ES-I3 (cell line): ENCODE results near the gene TGM5.
"Not testable (repeated sequence)": the region's sequence is repeated elsewhere in the genome, so short reads cannot be mapped to it uniquely, and the experiment has no call there.

Experiments used
- H3K36me3 ChIP-seq: 2 replicates; pipeline ENCODE4 v1.6.1; 2013; ENCODE audit warnings: mild to moderate bottlenecking, low read length, control low read depth, moderate library complexity; ENCODE audit not compliant: insufficient read depth
- H3K4me1 ChIP-seq: 2 replicates; pipeline ENCODE4 v1.6.1; 2013; ENCODE audit warnings: mild to moderate bottlenecking, control low read depth, low read length; ENCODE audit not compliant: insufficient read depth
- H3K9ac ChIP-seq: 2 replicates; pipeline ENCODE4 v1.6.1; 2013; ENCODE audit warnings: low read depth, mild to moderate bottlenecking, low read length, moderate library complexity
- H3K9me3 ChIP-seq: 2 replicates; pipeline ENCODE4 v1.6.1; 2013; ENCODE audit warnings: mild to moderate bottlenecking, low read length, moderate library complexity; ENCODE audit not compliant: control insufficient read depth, insufficient read depth

Gene TGM5

GRCh38 chr15:43281926-43282602, 15.3 kb upstream of the TGM5 start:
- H3K9ac ChIP-seq, result no peak overlapping the region
- H3K4me1 ChIP-seq, result no peaks in the 10 kb centered on the region
- no peaks in the 10 kb centered on the region for H3K36me3 ChIP-seq
- H3K9me3 ChIP-seq, result no peaks in the 10 kb centered on the region

GRCh38 chr15:43280996-43281395, 14.3 kb upstream of the TGM5 start:
- H3K4me1 ChIP-seq, result no peaks in the 10 kb centered on the region
- H3K9ac ChIP-seq, result no peak overlapping the region
- no peaks in the 10 kb centered on the region for H3K36me3 ChIP-seq
- H3K9me3 ChIP-seq, result no peaks in the 10 kb centered on the region

- Histone ChIP-seq H3K4me1 (no peaks in the 10 kb centered on the region), H3K9ac (no peak overlapping the region), H3K9me3 (no peaks in the 10 kb centered on the region), H3K36me3 (no peaks in the 10 kb centered on the region)
Measured at GRCh38 chr15:43279496-43279895, 12.8 kb upstream of the TGM5 start.

- Histone ChIP-seq H3K9me3 (no peaks in the 10 kb centered on the region), H3K9ac (no peak overlapping the region), H3K4me1 (no peaks in the 10 kb centered on the region)
Measured at GRCh38 chr15:43278869-43279268, 12.1 kb upstream of the TGM5 start.

GRCh38 chr15:43277901-43278300, 11.2 kb upstream of the TGM5 start:
- no peaks in the 10 kb centered on the region for H3K9me3 ChIP-seq
- no peak overlapping the region for H3K9ac ChIP-seq
- H3K4me1 ChIP-seq, result no peaks in the 10 kb centered on the region
- no peaks in the 10 kb centered on the region for H3K36me3 ChIP-seq

More at GRCh38 chr15:43278869-43279268, 12.1 kb upstream of the TGM5 start:
- H3K36me3 ChIP-seq, result no peaks in the 10 kb centered on the region

- no peaks in the 10 kb centered on the region for H3K9me3 ChIP-seq
- H3K9ac ChIP-seq, result no peak overlapping the region
- no peaks in the 10 kb centered on the region for H3K36me3 ChIP-seq
- H3K4me1 ChIP-seq, result no peaks in the 10 kb centered on the region
Measured at GRCh38 chr15:43277231-43277823, 10.6 kb upstream of the TGM5 start.

GRCh38 chr15:43276563-43277200, 10.0 kb upstream of the TGM5 start:
- H3K36me3 ChIP-seq, result no peaks in the 10 kb centered on the region
- no peaks in the 10 kb centered on the region for H3K9me3 ChIP-seq
- H3K4me1 ChIP-seq, result no peaks in the 10 kb centered on the region
- no peak overlapping the region for H3K9ac ChIP-seq

- Histone ChIP-seq H3K36me3 (no peaks in the 10 kb centered on the region), H3K9ac (no peak overlapping the region)
Measured at GRCh38 chr15:43275740-43276562, 9.2 kb upstream of the TGM5 start.

GRCh38 chr15:43274136-43274535, 7.4 kb upstream of the TGM5 start:
- H3K36me3 ChIP-seq, result no peaks in the 10 kb centered on the region
- no peaks in the 10 kb centered on the region for H3K4me1 ChIP-seq
- no peak overlapping the region for H3K9ac ChIP-seq

More at GRCh38 chr15:43275740-43276562, 9.2 kb upstream of the TGM5 start:
- Histone ChIP-seq H3K9me3 (no peaks in the 10 kb centered on the region), H3K4me1 (no peaks in the 10 kb centered on the region)

GRCh38 chr15:43273243-43273642, 6.5 kb upstream of the TGM5 start:
- Histone ChIP-seq H3K36me3 (no peaks in the 10 kb centered on the region), H3K9me3 (no peaks in the 10 kb centered on the region), H3K4me1 (no peaks in the 10 kb centered on the region), H3K9ac (no peak overlapping the region)

More at GRCh38 chr15:43274136-43274535, 7.4 kb upstream of the TGM5 start:
- H3K9me3 ChIP-seq, result no peaks in the 10 kb centered on the region

GRCh38 chr15:43271908-43272307, 5.2 kb upstream of the TGM5 start:
- H3K4me1 ChIP-seq, H3K36me3 ChIP-seq, H3K9ac ChIP-seq, H3K9me3 ChIP-seq: not testable (repeated sequence)

GRCh38 chr15:43270676-43271306, 4.1 kb upstream of the TGM5 start:
- Histone ChIP-seq H3K9me3 (no peaks in the 10 kb centered on the region), H3K4me1 (no peaks in the 10 kb centered on the region), H3K9ac (no peak overlapping the region), H3K36me3 (no peaks in the 10 kb centered on the region)

GRCh38 chr15:43270113-43270665, 3.5 kb upstream of the TGM5 start:
- H3K9ac ChIP-seq, result no peak overlapping the region
- H3K36me3 ChIP-seq, result no peaks in the 10 kb centered on the region
- no peaks in the 10 kb centered on the region for H3K4me1 ChIP-seq
- no peaks in the 10 kb centered on the region for H3K9me3 ChIP-seq
